ENCODE results near the gene ANAPC2.

ANAPC2 gene

DNA sequence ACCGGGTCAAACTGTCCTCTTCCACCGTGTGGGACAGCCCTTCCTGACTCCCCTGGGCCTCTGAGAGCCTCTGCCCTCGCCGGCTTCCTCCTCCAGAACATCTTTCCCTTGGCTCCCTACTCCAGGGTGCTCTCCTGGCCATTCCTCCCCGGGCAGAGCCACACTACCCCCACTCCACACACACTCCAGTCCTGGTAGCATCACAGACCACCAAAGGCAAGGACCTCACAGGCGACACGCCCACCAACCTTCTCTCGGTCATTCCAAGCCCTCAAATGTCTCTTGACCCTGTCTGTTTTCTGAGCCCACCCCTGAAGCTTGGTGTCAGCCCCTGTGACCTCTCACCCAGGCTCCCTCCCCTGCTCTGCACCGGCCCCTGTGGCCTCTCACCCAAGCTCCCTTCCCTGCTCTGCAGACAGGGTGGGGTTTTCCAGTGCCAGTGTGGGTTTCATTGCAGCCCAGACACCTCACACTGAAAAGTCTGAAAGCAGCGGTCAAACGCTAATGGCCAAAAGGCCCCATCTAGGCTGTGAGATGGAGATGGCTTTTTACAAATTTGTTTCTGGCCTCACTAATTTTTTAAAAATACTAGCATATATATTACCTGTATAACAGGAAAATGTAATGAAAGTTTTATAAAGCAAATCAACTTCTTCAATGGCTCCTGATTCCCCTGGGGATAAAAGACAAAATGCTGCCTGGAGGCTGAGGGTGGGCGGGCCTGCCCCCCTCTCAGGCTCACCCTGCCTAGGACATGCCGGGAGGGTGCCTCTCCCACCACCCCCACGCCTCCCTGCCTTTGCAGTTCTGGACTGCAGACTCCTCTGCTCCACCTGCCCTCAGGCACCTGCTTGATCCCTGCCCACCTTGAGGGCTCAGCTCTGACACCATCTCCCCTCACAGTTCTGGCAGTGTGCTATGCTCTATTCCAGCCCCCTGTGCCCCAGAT lies 29.0 kb downstream of the ANAPC2 start:
- H3K4me3 ChIP-seq (ENCODE audit: low read depth, low read length), result no peak overlapping the region
- TF ChIP-seq, protein P1, sequence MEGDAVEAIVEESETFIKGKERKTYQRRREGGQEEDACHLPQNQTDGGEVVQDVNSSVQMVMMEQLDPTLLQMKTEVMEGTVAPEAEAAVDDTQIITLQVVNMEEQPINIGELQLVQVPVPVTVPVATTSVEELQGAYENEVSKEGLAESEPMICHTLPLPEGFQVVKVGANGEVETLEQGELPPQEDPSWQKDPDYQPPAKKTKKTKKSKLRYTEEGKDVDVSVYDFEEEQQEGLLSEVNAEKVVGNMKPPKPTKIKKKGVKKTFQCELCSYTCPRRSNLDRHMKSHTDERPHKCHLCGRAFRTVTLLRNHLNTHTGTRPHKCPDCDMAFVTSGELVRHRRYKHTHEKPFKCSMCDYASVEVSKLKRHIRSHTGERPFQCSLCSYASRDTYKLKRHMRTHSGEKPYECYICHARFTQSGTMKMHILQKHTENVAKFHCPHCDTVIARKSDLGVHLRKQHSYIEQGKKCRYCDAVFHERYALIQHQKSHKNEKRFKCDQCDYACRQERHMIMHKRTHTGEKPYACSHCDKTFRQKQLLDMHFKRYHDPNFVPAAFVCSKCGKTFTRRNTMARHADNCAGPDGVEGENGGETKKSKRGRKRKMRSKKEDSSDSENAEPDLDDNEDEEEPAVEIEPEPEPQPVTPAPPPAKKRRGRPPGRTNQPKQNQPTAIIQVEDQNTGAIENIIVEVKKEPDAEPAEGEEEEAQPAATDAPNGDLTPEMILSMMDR (IDR thresholded peaks at IDR 0.05; ENCODE audit: low read depth, low read length), result no peak
- TF ChIP-seq, protein P2, sequence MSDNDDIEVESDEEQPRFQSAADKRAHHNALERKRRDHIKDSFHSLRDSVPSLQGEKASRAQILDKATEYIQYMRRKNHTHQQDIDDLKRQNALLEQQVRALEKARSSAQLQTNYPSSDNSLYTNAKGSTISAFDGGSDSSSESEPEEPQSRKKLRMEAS (IDR thresholded peaks at IDR 0.05; ENCODE audit: low read depth, low read length), result no peak
- TF ChIP-seq POLR2A (IDR thresholded peaks at IDR 0.05; ENCODE audit: extremely low read depth, insufficient read length) (no peak), MYC (IDR thresholded peaks at IDR 0.05; ENCODE audit: low read depth, low read length) (no peak)
- no peak for DNase-seq (ENCODE audit: low read depth)

- DNase-seq (ENCODE audit: low read depth), result no peak
- H3K4me3 ChIP-seq (ENCODE audit: low read depth, low read length), result no peak overlapping the region
- TF ChIP-seq, protein P1 (IDR thresholded peaks at IDR 0.05; ENCODE audit: low read depth, low read length), result no peak
- TF ChIP-seq, protein P2 (IDR thresholded peaks at IDR 0.05; ENCODE audit: low read depth, low read length), result no peak
- no peak for TF ChIP-seq POLR2A (IDR thresholded peaks at IDR 0.05; ENCODE audit: extremely low read depth, insufficient read length)
- TF ChIP-seq MYC (IDR thresholded peaks at IDR 0.05; ENCODE audit: low read depth, low read length), result no peak
Measured at GRCh38 chr9:137158625-137159024, 29.7 kb downstream of the ANAPC2 start.

DNA sequence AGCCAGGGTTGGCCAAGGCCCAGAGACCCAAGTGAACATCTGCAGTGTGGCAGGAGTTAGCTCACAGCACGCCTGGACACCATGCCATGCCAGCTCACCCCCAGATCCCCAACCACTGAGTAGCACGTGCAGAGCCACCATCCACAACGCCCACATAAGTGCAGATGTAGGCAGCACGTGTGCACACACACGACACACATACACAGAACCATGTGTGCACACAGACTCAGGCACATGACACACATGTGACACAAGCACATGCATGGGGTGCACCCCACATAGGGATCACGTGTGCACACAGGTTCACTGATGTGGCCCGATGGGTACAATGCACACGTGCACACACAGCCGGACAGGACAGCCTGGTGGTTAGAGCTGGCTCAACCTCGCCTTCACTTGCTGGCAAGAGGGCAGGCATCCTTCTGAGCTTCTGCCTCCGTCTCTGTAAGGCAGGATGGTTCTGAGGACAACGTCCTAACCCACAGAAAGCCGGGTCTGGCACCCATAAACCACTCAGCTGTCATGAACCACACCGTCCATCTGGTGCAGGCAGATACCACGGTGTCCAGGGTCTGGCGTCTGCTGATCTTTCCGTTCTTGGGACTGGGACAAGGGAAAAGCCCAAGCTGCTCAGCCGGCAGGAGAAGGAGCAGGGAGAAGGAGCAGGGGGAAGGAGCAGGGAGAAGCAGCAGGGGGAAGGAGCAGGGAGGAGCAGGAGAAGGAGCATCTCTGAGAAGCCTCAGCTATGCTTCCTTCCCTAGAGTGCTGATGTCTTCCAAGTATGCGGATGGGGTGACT lies 30.5 kb downstream of the ANAPC2 start:
- DNase-seq (ENCODE audit: low read depth), result no peak
- TF ChIP-seq POLR2A (IDR thresholded peaks at IDR 0.05; ENCODE audit: extremely low read depth, insufficient read length) (no peak), MYC (IDR thresholded peaks at IDR 0.05; ENCODE audit: low read depth, low read length) (no peak)
- TF ChIP-seq, protein P1 (IDR thresholded peaks at IDR 0.05; ENCODE audit: low read depth, low read length), result no peak
- TF ChIP-seq, protein P2 (IDR thresholded peaks at IDR 0.05; ENCODE audit: low read depth, low read length), result no peak
- no peak overlapping the region for H3K4me3 ChIP-seq (ENCODE audit: low read depth, low read length)

- DNase-seq (ENCODE audit: low read depth), result no peak
- no peak for TF ChIP-seq POLR2A (IDR thresholded peaks at IDR 0.05; ENCODE audit: extremely low read depth, insufficient read length)
- TF ChIP-seq, protein P2 (IDR thresholded peaks at IDR 0.05; ENCODE audit: low read depth, low read length), result no peak
- no peak overlapping the region for H3K4me3 ChIP-seq (ENCODE audit: low read depth, low read length)
Measured at GRCh38 chr9:137156567-137157375, 31.6 kb downstream of the ANAPC2 start.

- no peak for DNase-seq (ENCODE audit: low read depth)
- no peak overlapping the region for H3K4me3 ChIP-seq (ENCODE audit: low read depth, low read length)
- TF ChIP-seq, protein P1 (IDR thresholded peaks at IDR 0.05; ENCODE audit: low read depth, low read length), result no peak
- TF ChIP-seq, protein P2 (IDR thresholded peaks at IDR 0.05; ENCODE audit: low read depth, low read length), result no peak
- TF ChIP-seq POLR2A (IDR thresholded peaks at IDR 0.05; ENCODE audit: extremely low read depth, insufficient read length) (no peak), MYC (IDR thresholded peaks at IDR 0.05; ENCODE audit: low read depth, low read length) (no peak)
Measured at GRCh38 chr9:137152844-137153405, 35.4 kb downstream of the ANAPC2 start.
